BJ (cell line): Measurements from ENCODE around the gene EN1. TPM values are rescaled to one million over a fixed set of nuclear protein-coding genes. Genes with fewer than 3 reads are reported as not detected.

Source experiments
- CTCF ChIA-PET: fragments of 350-600 bp; formaldehyde crosslinking; extraction: SDS; loops from one replicate; lab custom pipeline; 2021; ENCODE audit warnings: antibody characterized with exemption, inconsistent platforms; lab: Yijun Ruan, JAX
- POLR2A ChIA-PET: fragments of 300-600 bp; sonication (Branson Sonifier 250); formaldehyde crosslinking; extraction: SDS; loops from one replicate; lab custom pipeline; 2021; ENCODE audit warnings: antibody characterized with exemption; lab: Charles Lee
- DNase-seq: peaks from one replicate; pipeline ENCODE4 v3.0.0-alpha.2; 2011; ENCODE audit warnings: low read depth
- H3K27me3 ChIP-seq: 2 replicates; pipeline ENCODE4 v1.6.0; 2011; ENCODE audit warnings: low read length; ENCODE audit not compliant: control insufficient read depth, insufficient read depth
- H3K36me3 ChIP-seq: 2 replicates; pipeline ENCODE4 v1.5.1; 2011; ENCODE audit warnings: low read length; ENCODE audit not compliant: control insufficient read depth, insufficient read depth
- H3K4me3 ChIP-seq: 2 replicates; pipeline ENCODE4 v1.5.1; 2011; ENCODE audit warnings: low read depth, mild to moderate bottlenecking, control low read depth, low read length
- polyA plus RNA-seq: library from polyadenylated mRNA; depleted of rRNA; stranded (reverse); fragments of >200 nt; gene quantifications from 2 replicates; pipeline ENCODE4 v1.2.3, GENCODE V29; 2011
- TF ChIP-seq, protein P1 (sequence below): IDR thresholded peaks from 2 replicates; pipeline ENCODE4 v1.5.1; 2011; ENCODE audit warnings: low read depth, mild to moderate bottlenecking, control low read depth, inconsistent platforms, low read length, moderate library complexity; ENCODE audit not compliant: insufficient read depth

The EN1 gene
- polyA plus RNA-seq, 1 experiment: not detected

DNA sequence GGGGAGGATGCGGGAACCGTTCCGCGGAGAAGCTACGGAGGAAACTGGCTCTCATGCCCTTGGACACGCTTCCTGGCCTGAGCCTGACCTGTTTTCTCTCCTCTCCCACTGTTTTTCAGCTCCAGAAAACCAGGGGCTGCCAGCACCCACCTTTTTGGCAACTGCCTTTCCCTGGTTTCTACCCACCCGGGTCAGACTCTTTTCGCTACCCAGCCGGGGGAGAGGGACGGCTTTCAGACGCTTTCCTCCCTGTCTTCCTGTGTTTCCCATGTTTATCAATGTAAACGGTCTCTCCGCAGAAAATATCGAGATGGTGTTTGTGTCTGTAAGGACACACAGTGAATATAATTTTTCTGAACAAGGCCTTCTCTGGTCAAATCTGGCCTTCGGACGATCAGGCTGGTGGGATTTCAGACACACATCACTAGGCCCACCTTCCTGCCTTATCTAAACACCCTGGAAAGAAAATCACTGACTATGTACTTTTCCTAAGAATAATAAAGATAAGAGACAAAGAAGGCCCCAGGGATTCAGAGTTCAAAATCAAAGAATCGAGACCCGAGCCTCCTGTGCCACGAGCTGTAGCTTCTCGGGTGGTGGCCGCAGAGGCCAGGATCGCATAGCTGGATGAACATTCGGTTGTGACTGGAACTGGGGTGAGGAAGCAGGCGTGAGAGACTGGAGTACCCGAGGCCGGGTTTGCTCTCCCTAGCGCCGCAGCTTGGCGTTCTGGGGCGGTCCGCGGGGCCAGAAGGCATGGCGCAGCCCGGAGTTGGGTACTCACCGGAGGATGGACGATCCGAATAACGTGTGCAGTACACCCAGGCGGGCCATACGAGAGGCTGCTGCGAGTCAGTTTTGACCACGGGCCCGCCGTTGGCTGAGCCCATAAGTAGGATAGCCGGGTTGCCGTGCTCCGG, 1.7 kb downstream of the EN1 start:
- H3K36me3 ChIP-seq: no peaks in the 10 kb centered on the region
- POLR2A ChIA-PET: no interaction called here
- TF ChIP-seq, protein P1, sequence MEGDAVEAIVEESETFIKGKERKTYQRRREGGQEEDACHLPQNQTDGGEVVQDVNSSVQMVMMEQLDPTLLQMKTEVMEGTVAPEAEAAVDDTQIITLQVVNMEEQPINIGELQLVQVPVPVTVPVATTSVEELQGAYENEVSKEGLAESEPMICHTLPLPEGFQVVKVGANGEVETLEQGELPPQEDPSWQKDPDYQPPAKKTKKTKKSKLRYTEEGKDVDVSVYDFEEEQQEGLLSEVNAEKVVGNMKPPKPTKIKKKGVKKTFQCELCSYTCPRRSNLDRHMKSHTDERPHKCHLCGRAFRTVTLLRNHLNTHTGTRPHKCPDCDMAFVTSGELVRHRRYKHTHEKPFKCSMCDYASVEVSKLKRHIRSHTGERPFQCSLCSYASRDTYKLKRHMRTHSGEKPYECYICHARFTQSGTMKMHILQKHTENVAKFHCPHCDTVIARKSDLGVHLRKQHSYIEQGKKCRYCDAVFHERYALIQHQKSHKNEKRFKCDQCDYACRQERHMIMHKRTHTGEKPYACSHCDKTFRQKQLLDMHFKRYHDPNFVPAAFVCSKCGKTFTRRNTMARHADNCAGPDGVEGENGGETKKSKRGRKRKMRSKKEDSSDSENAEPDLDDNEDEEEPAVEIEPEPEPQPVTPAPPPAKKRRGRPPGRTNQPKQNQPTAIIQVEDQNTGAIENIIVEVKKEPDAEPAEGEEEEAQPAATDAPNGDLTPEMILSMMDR: no peak
- CTCF ChIA-PET: interaction anchor here (0.9 to 1.7 kb wide), 5 partner anchors 10 to 624 kb away, joined by 3 to 13 read pairs (median 6); no protein-coding TSS in a partner anchor
- no peak overlapping the region for H3K4me3 ChIP-seq
- no peak for DNase-seq
- peaks cover 71% of the 10 kb centered on the region for H3K27me3 ChIP-seq

DNA sequence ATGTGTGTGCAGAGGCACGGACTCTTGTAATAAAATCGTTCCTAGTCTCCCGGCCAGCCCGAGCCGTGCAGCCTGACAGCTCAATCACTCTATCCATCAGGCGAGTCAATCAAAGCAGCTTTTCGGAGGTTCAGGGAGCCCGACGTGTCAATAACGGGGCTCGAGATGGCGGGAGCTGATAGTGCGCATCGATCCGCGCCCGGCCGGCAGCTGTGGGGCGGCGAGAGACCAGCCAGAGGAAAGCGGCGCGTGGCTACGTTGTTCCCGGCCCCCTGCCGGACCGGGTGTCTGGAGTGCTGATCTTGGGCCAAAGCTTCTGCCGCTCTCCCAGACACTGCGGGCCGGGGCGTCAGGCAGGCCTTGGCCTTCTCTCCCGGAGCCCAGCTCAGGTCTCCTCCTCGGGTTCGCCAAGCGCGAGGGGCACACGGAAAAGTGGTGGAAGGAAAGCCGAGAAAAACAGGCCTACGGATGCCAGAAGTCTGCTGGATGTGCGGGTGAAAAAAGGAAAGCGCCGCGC, 2.4 kb downstream of the EN1 start:
- ChIA-PET POLR2A (no interaction called here), CTCF (interaction anchor here (0.9 to 1.7 kb wide), 4 partner anchors 11 to 623 kb away, joined by 3 to 13 read pairs (median 4); no protein-coding TSS in a partner anchor)
- TF ChIP-seq, protein P1: no peak
- no peak for DNase-seq
- Histone ChIP-seq H3K4me3 (no peak overlapping the region), H3K36me3 (no peaks in the 10 kb centered on the region), H3K27me3 (peaks cover 66% of the 10 kb centered on the region)

DNA sequence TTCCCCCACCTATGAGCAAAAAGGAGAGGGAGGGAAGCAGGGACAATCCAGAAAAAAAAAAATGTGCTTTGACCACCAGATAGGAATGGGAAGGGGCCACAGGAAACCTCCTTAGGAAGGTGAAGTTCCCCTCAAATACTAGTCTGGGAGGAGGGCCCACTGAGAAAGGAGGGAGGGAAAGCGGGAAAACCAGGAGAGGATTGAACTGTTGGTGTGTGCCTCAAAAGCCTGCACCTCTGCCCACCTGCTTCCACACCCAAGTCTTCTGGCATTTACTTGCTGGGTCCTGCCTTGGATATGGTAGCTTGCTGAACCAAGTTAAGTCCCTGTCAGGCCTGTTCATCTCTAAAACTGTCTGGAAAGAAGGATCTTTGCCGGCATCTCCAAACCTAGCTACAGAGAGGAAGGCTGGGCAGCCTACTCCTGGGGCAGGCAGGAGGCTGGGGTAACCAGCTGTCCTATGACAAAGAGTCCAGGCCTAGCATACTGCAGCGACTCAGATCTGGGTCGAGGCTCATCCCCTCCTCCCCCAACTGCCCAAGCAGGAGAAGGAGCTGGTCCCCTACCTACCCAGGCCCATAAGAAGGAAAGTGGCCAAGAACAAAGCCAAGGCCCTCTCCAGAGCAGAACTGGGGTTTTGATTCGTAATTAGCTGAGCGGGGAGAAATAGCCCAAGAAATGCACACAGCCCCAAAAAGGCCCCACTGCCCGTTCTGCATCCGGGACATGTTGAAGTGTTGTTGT, 3.0 kb downstream of the EN1 start:
- CTCF ChIA-PET: interaction anchor here (0.9 to 1.7 kb wide), 3 partner anchors 11 to 622 kb away, joined by 3 to 13 read pairs (median 6); no protein-coding TSS in a partner anchor
- no peak for DNase-seq
- Histone ChIP-seq H3K4me3 (no peak overlapping the region), H3K36me3 (no peaks in the 10 kb centered on the region), H3K27me3 (peaks cover 61% of the 10 kb centered on the region)
- TF ChIP-seq, protein P1: no peak
- POLR2A ChIA-PET: no interaction called here

DNA sequence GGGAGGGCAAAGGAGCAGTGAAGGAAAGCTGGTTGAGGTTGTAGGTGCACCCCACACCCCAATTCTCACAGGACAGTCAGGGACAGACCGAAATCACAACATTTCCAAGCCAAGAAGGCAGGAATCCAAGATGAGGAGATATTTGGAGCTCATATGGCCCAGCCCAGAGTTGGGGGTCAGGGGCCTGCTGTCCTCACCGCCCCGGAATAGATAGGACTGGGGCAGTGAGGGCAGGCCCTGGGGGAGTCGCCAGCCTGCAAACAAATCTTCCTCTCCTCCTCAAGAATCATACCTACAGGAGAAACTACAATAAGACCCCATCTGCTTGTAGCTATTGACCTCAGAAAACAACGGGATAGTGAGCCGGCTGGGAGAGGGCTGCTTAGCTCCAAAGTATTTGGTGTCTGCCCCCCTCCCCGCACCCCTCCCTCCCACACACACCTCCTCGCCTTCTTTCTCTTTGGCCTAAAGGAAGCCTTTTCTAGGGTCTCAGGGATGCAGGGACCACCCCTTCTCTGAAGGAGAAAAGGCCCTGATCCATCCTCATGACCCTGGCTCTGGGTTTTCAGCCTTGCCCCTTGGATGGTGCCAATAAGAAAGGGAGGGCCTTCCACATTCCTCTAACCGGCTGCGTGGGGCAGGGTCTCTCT, 3.8 kb downstream of the EN1 start:
- CTCF ChIA-PET: interaction anchor here (0.6 to 1.5 kb wide), 2 partner anchors 12 to 14 kb away, joined by 4 to 5 read pairs; no protein-coding TSS in a partner anchor
- Histone ChIP-seq H3K27me3 (peaks cover 54% of the 10 kb centered on the region), H3K4me3 (no peak overlapping the region), H3K36me3 (no peaks in the 10 kb centered on the region)
- DNase-seq: no peak
- POLR2A ChIA-PET: no interaction called here
- TF ChIP-seq, protein P1: no peak
